NCI-H2227 treated with DMSO at 0.1 percent for 48 hours (cell line): Measurements from ENCODE around the gene TOP2B.

Experiments
- DNase-seq: peaks from one replicate; lab custom pipeline; 2025; lab: John Stamatoyannopoulos, UW

Gene TOP2B

DNA sequence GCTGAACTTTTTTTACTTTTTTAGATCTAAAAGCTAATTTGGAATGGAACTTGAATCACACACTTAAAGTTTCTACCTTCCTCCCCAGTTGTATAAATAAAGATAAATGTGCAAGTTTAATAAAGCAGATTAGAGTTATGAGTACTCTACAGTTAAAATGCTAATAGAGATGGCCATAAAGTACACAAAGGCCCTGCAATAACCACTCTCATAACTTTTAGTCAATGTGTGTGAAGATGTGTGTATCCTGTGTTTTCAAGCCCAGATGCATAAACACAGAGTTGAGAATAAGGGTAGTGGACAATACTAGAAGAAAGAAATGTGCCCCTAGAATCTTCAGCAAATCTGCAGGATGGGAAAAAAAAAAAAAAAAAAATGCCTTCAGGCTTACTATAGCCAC, 45.3 kb downstream of the TOP2B start:
- DNase-seq = no peak

GRCh38 chr3:25618028-25618427, 46.7 kb downstream of the TOP2B start:
- no peak for DNase-seq

DNA sequence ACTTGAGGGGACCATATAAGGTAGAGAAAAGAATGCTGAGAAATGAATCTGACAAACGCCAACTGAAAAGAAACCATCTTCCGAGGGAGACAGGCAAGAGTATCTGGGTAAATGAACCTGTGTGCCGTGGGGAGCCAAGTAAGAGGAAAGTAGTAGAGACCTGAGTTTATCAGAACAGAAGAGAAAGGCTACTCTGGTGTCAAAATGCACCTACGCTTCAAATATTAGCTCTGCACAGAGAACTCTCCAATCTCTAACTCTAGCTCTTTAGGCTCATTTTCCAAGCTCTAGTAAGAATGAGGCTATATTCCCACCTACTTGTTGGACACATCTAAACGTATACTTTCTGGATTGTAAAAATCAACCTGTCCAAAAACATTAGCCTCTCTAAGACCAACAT, 53.5 kb downstream of the TOP2B start:
- no peak for DNase-seq

DNA sequence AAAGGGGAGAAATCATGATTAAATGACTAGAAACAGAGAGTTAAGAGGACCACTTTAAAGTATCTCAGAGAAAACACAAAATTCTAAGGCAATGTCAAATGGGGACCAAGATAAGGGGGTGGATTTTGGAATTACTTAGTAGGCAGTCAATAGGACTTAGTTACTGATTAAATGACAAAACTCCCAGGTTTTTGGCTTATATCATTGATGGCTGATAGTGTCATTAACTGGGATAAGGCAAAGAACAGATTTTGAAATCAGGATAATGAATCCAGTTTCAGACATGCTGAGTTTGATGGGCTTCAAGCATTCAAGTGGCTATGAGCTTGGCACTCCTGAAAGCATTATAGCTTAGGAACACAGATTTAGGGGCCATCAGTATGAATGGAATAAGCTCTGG, 53.9 kb downstream of the TOP2B start:
- no peak for DNase-seq

DNA sequence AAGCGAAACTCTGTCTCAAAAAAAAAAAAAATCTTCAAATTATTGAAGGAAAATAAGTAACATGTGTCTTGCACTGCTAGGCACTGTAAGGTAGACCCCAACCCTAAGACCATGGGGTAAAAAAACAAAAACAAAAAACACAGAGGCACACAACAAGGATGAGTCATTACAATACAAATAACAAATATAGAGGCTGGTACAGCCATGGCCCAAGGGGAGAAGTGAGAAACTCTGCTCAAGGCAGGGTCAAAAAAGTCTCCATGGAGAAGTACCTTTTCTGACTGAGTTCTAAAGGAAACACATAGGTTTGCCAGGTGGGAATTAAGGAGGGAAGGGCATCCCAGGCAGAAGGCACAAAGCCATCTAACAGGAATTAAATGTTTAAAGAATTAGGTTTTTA, 54.5 kb downstream of the TOP2B start:
- DNase-seq = no peak

DNA sequence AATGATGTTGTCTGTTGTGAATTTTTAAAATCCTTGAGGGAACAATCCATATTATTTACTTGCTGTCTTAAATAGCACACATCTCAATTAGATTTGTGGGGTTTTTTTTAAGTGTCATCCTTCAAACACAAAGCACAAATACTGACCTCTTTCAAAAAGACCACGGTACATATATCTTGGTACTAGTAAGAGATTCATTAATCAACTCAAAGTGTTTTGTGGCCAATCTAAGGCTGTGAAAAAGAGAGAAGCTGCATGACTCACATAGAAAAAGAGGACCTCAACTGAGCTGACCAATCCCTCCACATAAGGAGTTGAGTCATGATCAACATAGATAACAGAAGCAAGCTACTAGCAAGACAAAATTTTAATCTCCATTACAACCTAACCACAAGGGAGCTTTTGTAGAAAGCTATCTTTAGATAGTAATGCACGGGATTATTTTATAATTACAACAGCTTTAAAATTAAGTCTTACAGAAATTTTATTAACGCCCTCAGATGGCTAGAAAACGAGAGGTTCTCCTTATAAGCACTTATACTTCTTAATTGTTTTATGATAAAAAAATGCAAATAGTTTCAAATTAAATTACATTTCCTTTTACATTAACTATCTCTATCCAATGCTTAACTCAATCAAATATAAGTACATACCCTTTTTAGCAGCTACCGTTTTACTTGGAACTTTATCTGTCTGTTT, 60.5 kb downstream of the TOP2B start:
- DNase-seq = no peak

DNA sequence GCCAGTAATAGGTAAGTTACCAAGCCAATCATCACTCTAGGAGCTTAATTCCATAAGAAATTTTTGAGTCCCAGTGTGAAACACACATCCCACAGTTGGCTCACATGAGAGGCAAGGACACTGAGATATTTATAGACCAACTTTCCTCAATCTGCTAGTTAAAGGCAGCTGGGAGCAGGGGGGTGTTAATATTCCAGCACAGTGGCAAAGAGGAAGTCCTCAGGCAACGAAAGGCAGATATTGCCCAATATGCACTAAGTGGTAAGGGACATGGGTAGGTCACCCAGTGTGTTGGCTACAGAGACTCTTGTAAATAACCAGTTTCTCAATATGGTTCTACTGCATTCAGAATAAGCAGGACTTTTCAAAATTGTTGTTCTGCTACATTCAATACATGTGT, 61.0 kb downstream of the TOP2B start:
- no peak for DNase-seq

DNA sequence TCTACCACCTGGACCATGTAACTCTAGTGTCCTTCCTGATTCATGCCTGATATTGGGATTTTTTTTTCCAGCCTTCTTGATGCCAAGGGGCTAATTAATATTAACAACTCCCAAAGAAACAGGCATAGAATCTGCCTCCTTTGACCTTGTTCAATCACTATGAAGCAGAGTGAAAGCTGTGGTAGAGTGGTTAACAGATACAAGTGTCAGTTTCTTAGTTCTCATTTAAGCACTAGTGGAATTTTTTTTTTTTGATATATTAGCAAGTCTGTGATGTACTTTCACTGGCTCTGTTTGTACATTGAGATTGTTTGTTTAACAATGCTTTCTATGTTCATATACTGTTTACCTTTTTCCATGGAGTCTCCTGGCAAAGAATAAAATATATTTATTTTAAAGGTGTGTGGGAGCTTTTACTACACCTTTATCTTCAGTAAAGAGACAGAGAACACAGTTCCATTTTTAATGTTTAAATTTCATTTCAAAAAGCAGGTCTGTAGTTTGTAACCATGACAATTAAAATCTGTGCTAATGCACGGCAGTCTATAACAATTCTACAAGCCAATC, 67.1 kb downstream of the TOP2B start:
- DNase-seq = no peak

GRCh38 chr3:25594007-25594502, 70.7 kb downstream of the TOP2B start:
- DNase-seq = peak; percentile 18

DNA sequence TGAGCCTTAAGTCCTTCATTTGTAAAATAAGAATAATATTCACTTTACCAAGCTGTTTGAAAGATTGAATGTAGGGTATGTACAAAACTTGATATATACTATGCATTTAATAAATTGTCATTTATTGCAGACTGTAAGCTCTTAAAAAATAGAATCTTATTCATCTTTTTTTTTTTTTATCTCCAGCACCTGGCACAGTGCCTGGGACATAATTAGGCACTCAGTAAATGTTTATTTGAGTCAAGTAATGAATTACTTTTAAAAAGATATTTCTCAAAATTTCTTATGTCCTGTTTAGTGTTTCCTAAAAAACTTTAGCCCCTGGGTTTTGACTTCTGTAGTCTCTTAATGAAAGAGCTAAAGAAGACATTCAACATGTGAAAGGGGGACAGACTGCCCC, 71.7 kb downstream of the TOP2B start:
- DNase-seq = no peak

DNA sequence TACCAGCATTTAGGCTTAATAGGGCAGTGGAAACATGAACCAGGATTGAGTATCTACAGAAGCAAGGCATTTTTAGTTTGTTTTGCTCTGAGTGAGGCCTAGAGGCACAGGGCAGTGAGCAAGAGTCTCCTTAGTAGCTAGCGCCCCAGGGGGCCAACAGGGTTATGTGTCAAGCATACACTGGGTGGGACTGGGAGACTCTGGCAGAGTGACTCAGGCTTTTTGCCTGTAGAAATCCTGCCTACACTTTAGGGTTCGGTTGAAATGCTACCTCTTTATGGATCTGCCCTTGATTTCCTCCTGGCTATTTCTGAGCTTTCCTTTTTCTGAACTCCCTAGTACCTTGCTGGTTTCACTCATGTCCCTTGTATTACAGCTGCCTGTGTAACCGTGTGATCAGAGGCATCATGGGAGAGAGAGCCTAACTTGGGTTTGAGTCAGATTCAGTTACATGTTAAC, 72.2 kb downstream of the TOP2B start:
- DNase-seq = no peak

GRCh38 chr3:25589783-25590258, 74.9 kb downstream of the TOP2B start:
- no peak for DNase-seq

GRCh38 chr3:25589104-25589782, 75.5 kb downstream of the TOP2B start:
- DNase-seq = no peak

DNA sequence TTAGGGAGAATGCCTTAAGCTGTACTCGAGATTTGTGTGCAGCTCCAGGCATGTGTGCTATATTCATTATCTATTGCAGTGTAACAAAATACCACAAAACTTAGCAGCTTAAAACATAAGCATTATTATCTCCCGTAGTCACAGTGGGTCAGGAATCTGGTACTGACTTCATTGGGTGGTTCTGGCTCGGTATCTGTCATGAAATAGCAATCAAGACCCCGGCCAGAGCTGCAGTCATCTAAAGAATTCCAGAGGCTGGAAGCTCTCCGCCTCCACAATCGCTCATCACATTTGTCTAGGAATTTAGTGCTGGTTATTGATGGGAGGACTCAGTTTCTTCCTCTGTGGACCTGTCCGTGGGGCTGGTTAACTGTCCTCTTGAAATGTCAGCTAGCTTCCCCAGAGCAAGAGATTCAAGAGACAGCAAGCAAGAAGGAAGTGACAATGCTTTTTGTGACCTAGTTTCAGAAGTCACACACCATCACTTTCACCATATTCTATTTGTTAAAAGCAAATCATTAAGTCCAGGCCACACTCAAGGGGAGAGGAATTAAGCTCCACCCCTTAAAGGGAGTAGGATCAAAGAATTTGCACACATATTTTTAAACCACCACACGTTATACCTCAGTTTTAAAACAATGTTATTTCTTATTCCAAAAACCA, 76.1 kb downstream of the TOP2B start:
- DNase-seq = no peak

- no peak for DNase-seq
Measured at GRCh38 chr3:25587975-25588374, 76.7 kb downstream of the TOP2B start.

DNA sequence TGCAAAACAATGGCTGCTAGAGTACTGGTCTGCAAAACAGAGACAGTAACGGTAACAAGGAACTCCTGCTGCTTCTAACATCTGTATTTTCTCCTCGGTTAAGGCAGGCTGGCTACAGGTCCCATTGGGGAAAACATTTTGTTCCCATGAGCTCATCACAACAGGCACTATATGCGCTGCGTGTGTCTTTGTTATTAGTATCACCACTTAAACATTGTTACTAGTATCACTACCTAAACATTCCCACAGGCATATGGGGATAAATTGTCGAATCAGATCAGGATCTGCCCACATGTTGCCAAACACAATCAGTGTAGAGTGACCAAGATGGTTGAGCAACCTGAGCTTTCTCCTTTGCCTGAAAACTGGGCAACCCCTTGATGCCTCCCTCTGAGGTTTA, 77.2 kb downstream of the TOP2B start:
- no peak for DNase-seq

GRCh38 chr3:25587094-25587493, 77.6 kb downstream of the TOP2B start:
- no peak for DNase-seq

- no peak for DNase-seq
Measured at GRCh38 chr3:25586553-25586952, 78.2 kb downstream of the TOP2B start.

- DNase-seq = no peak
Measured at GRCh38 chr3:25586167-25586505, 78.6 kb downstream of the TOP2B start.

GRCh38 chr3:25585361-25586166, 79.1 kb downstream of the TOP2B start:
- DNase-seq = no peak

GRCh38 chr3:25584011-25584789, 80.5 kb downstream of the TOP2B start:
- no peak for DNase-seq
